ENCODE results near the gene NT5C2.

The NT5C2 gene

GRCh38 chr10:103111918-103112877 is 80.9 kb downstream of the NT5C2 start (continued):
- TF ChIP-seq TSHZ2 (CRISPR knock-in tag; IDR thresholded peaks at IDR 0.05) (no peak), ZNF565 (CRISPR knock-in tag; conservative IDR thresholded peaks at IDR 0.05; ENCODE audit: low read depth) (no peak), TOX (CRISPR knock-in tag; IDR thresholded peaks at IDR 0.05; ENCODE audit: borderline replicate concordance) (no peak), BACH2 (CRISPR knock-in tag; IDR thresholded peaks at IDR 0.05; ENCODE audit: borderline replicate concordance) (no peak), ZC3H10 (CRISPR knock-in tag; IDR thresholded peaks at IDR 0.05) (no peak), PPARA (CRISPR knock-in tag; IDR thresholded peaks at IDR 0.05; ENCODE audit: borderline replicate concordance) (no peak), OSR1 (CRISPR knock-in tag; IDR thresholded peaks at IDR 0.05) (no peak), ISL1 (CRISPR knock-in tag; IDR thresholded peaks at IDR 0.05) (no peak)

- TF ChIP-seq ZNF565 (CRISPR knock-in tag; conservative IDR thresholded peaks at IDR 0.05; ENCODE audit: low read depth): no peak
- TF ChIP-seq OSR1 (CRISPR knock-in tag; IDR thresholded peaks at IDR 0.05): no peak
- no peak for TF ChIP-seq ESRRG (CRISPR knock-in tag; IDR thresholded peaks at IDR 0.05)
- ATAC-seq: peak; percentile 75
These were observed 81.8 kb downstream of the NT5C2 start for GRCh38 chr10:103111031-103111917.

GRCh38 chr10:103110407-103110806 is 82.7 kb downstream of the NT5C2 start:
- ATAC-seq: no peak
- TF ChIP-seq PPARA (CRISPR knock-in tag; IDR thresholded peaks at IDR 0.05; ENCODE audit: borderline replicate concordance): no peak
- no peak for TF ChIP-seq ZNF8 (CRISPR knock-in tag; IDR thresholded peaks at IDR 0.05)
- TF ChIP-seq ZC3H10 (CRISPR knock-in tag; IDR thresholded peaks at IDR 0.05): no peak
- no peak for TF ChIP-seq OSR1 (CRISPR knock-in tag; IDR thresholded peaks at IDR 0.05)
- TF ChIP-seq GLIS3 (CRISPR knock-in tag; IDR thresholded peaks at IDR 0.05): no peak
- TF ChIP-seq ZFP3 (CRISPR knock-in tag; IDR thresholded peaks at IDR 0.05): no peak
- no peak for TF ChIP-seq ESRRG (CRISPR knock-in tag; IDR thresholded peaks at IDR 0.05)
- no peak for TF ChIP-seq CSRNP3 (CRISPR knock-in tag; IDR thresholded peaks at IDR 0.05)
- no peak for TF ChIP-seq SNAI2 (CRISPR knock-in tag; IDR thresholded peaks at IDR 0.05)
- no peak for TF ChIP-seq ZFP30 (CRISPR knock-in tag; IDR thresholded peaks at IDR 0.05)
- no peak for TF ChIP-seq TCF4 (CRISPR knock-in tag; IDR thresholded peaks at IDR 0.05; ENCODE audit: borderline replicate concordance)
- TF ChIP-seq POU6F1 (CRISPR knock-in tag; IDR thresholded peaks at IDR 0.05; ENCODE audit: borderline replicate concordance, low read depth): no peak

- no peak for ATAC-seq
- TF ChIP-seq CSRNP3 (CRISPR knock-in tag; IDR thresholded peaks at IDR 0.05): no peak
- TF ChIP-seq PATZ1 (CRISPR knock-in tag; IDR thresholded peaks at IDR 0.05; ENCODE audit: borderline replicate concordance): no peak
- TF ChIP-seq ZNF8 (CRISPR knock-in tag; IDR thresholded peaks at IDR 0.05): no peak
- TF ChIP-seq ZNF565 (CRISPR knock-in tag; conservative IDR thresholded peaks at IDR 0.05; ENCODE audit: low read depth): no peak
These were observed 83.3 kb downstream of the NT5C2 start for GRCh38 chr10:103109821-103110220.
